NCI-H2196 treated with DMSO at 0.1 percent for 48 hours (cell line): ENCODE data around the gene GLCE.

Experiments
- DNase-seq: peaks from one replicate; lab custom pipeline; 2025; ENCODE audit not compliant: unreplicated experiment; lab: John Stamatoyannopoulos, UW

GLCE gene

GRCh38 chr15:69200832-69201745, 40.7 kb downstream of the GLCE start:
- no peak for DNase-seq

GRCh38 chr15:69206079-69206478, 45.6 kb downstream of the GLCE start:
- DNase-seq = no peak

GRCh38 chr15:69209661-69210060, 49.2 kb downstream of the GLCE start:
- no peak for DNase-seq

GRCh38 chr15:69210574-69210973, 50.1 kb downstream of the GLCE start:
- DNase-seq = no peak

GRCh38 chr15:69213786-69214185, 53.4 kb downstream of the GLCE start:
- no peak for DNase-seq

- no peak for DNase-seq
These were observed 55.0 kb downstream of the GLCE start for GRCh38 chr15:69215314-69216035.

GRCh38 chr15:69217381-69217780, 56.9 kb downstream of the GLCE start:
- no peak for DNase-seq

- DNase-seq = no peak
These were observed 59.3 kb downstream of the GLCE start for GRCh38 chr15:69219690-69220089.

DNA sequence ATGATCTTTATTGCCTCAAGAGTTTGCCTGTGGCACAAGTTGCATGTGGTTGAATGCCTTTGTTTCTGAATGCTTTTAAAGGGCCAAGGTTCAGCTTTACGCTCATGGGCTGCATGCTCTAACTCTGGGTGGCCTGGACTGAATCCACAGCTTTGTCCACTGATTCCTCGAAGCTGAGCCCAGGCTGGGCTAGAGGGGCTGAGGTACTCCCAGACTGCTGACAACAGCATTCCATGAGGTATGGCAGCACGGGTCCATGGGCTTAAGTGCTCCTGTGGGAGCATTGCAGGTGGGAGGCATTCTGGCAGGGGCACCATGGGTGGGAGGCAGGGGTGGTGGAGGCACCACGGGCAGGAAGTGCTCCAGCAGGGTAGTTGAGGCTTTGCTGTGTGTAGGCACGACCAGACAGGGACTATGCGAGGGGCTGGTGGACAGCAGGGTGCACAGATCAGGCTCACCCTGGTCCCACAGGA, 61.6 kb downstream of the GLCE start:
- no peak for DNase-seq

DNA sequence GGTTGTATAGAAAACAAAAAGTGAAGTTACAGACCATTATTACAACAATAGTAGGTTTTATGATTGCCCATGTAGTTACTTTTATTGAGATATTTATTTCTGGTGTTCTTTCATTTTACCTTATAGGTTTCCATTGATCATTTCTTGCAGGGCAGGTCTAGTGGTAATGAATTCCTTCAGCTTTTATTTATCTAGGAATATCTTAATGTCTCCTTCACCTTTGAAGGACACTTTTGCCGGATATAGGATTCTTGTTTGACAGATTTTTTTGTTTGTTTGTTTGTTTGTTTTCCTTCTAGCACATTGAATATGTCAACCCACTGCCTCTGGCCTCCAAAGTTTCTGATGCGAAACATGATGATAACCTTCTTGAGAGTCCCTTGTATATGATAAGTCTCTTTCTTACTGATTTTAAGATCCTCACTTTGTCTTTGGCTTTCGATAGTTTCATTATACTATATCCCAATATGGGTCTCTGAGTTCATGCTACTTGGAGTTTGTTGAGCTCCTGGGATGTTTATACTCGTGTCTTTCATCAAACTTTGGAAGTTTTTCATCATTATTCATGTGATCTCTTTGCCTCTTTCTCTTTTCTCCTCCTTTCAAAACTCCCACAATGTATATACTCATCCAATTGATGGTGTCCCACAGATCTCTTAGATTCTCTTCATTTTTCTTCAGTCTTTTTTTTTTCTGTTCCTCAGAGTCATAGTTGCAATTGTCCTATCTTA, 62.8 kb downstream of the GLCE start:
- no peak for DNase-seq

DNA sequence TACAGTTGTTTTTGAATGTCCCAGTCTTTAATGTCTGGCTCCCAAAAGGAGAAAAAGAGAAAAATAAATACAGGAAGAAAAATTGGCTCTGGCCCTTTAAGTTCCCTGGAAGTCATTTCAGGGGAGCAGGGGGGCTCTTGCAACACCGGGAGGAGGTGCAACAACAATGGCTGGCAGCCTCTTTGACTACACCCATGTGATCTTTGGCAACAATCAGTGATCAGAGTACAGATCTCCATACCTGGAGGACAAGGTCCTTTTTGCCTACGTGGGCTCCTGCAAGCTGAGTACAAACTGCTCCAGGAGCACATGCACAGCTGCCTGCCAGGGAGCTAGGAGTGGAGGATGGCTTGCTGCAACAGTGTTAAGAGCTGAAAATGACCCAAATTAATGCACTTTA, 63.9 kb downstream of the GLCE start:
- no peak for DNase-seq

GRCh38 chr15:69225355-69226022, 65.1 kb downstream of the GLCE start:
- no peak for DNase-seq

DNA sequence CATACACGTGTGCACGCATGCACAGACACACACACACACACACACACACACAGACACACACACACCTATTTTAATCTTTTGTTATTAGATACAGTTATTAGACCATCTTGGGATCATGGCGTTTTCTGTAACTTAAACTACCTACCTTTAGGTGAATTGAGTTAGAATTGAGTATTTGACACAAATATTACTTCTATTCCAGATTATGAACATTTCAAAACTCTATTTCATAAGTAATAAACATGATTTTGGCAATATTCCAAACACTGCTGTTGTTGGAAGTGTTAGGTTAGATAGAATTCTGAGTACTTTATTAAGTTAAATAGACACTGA, 65.6 kb downstream of the GLCE start:
- no peak for DNase-seq

- DNase-seq = no peak
These were observed 71.7 kb downstream of the GLCE start for GRCh38 chr15:69232144-69232543.

GRCh38 chr15:69232765-69233164, 72.3 kb downstream of the GLCE start:
- DNase-seq = no peak

DNA sequence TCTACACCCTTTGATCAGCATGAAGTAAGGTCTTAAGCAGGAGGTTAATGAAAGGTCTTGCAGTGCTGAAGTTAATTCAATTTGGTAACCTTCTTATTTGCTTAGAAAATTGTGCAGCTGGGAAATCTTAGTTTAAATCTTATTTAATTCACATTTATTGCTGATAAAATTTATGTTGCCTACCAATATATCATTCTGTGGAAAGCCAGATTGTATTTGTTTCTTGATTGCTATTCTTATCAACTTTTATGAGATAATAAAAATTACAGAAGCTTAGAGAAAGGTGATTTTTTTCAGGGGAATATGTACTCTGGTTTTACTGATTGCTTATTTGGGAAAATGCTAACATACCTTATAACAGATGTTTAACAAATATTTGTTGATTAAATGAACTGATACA, 74.2 kb downstream of the GLCE start:
- DNase-seq = no peak

DNA sequence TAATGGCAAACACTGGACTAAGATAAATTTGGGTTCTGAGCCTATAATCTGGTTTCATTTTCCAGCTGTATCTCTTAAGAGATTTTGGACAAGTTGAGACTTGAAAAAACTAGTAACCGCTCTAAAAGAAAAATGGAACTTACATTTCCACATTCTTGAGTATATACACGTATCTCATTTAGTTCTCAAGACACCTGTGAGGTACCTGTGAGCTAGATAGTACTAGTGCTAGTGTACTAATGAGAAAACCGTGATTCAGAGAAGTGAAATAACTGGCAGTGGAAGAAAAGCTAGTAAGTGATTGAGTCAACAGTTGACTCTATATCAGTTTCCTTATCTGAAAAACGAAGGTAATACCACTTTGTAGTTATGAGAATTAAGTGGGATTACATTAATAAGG, 76.1 kb downstream of the GLCE start:
- no peak for DNase-seq

- DNase-seq = no peak
These were observed 77.3 kb downstream of the GLCE start for GRCh38 chr15:69237718-69238117.

- DNase-seq = no peak
These were observed 84.4 kb downstream of the GLCE start for GRCh38 chr15:69244798-69245197.

DNA sequence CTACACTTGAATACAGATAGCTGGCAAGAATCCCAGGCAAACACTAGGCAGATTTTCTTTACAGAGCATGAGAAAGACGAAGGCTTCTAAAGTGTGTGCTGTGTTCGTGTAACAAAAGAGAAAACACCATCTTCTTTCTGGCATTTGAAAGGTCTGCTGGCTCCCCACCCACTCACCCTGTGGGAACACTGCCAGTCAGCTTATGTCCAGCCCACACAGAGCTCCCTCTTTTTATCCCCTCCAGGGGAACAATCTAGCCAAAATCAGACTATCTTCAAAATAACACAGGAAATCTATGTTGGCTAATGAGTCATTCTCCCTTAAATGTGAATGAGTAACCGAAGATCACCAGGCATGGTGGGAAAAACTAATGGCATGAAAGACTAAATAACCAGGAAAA, 92.7 kb downstream of the GLCE start:
- no peak for DNase-seq

- no peak for DNase-seq
These were observed 105.0 kb downstream of the GLCE start for GRCh38 chr15:69265347-69265955.
